Stimulated activated CD8-positive, alpha-beta memory T cell treated with anti-CD3 and anti-CD28 coated beads, Interleukin-7, amount 100 ng/mL, for 48 hours (primary cell): ENCODE results near the gene ICAM5.
"Not testable (repeated sequence)": the region's sequence is repeated elsewhere in the genome, so short reads cannot be mapped to it uniquely, and the experiment has no call there.

Experiments
- DNase-seq, 2 donors: peaks; one replicate each; pipeline ENCODE4 v3.0.0-alpha.2; 2020; ENCODE audit warnings: low read depth in 1 of 2; ENCODE audit errors: extremely low read depth in 1 of 2

ICAM5 gene

GRCh38 chr19:10270180-10270615 is 19.6 kb upstream of the ICAM5 start:
- peak; percentile 75 to 88 for DNase-seq

DNA sequence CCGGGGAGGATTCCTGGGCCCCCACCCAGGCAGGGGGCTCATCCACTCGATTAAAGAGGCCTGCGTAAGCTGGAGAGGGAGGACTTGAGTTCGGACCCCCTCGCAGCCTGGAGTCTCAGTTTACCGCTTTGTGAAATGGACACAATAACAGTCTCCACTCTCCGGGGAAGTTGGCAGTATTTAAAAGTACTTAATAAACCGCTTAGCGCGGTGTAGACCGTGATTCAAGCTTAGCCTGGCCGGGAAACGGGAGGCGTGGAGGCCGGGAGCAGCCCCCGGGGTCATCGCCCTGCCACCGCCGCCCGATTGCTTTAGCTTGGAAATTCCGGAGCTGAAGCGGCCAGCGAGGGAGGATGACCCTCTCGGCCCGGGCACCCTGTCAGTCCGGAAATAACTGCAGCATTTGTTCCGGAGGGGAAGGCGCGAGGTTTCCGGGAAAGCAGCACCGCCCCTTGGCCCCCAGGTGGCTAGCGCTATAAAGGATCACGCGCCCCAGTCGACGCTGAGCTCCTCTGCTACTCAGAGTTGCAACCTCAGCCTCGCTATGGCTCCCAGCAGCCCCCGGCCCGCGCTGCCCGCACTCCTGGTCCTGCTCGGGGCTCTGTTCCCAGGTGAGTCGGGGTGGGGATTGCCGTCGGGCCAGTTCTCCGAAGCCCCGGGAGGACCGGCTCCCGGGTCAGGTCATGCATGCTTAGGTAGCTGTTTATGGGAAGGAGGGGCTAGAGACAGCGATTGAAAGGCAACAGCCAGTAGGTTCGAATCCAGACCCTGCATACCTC is 18.9 kb upstream of the ICAM5 start, which contains the start of gene ICAM1:
ICAM1 (plus strand) TSS at position 505 of the 779 bp plus-strand sequence; CDS start at position 545, 40 bp downstream.
- DNase-seq = peak in 1 of 2 donors; percentile 81

- no peak for DNase-seq
Measured at GRCh38 chr19:10271543-10272086, 18.1 kb upstream of the ICAM5 start.

- no peak for DNase-seq
Measured at GRCh38 chr19:10274589-10274988, 15.2 kb upstream of the ICAM5 start.

GRCh38 chr19:10277795-10278589 is 11.8 kb upstream of the ICAM5 start:
- no peak for DNase-seq

DNA sequence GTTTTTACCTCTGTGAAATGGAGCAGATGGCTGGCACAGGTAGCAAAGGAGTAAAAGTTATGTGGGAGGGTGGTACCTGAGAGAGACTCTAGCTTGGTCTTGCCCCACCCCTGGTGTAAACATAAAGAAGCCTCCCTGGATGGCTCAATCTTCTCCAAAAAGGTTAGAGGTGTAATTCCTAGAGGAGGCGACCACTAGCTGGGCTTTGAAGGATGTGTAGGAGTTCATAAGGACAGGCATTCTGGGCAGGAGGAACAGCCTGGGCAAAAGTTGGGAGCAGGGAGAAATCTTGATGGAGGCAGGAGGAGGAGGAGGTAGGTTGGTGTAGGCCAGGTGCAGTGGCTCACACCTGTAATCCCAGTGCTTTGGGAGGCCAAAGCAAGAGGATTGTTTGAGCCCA is 10.8 kb upstream of the ICAM5 start:
- DNase-seq = no peak

- DNase-seq = no peak
Measured at GRCh38 chr19:10279737-10280442, 9.9 kb upstream of the ICAM5 start.

- not testable (repeated sequence) for DNase-seq
Measured at GRCh38 chr19:10282043-10282442, 7.7 kb upstream of the ICAM5 start.

DNA sequence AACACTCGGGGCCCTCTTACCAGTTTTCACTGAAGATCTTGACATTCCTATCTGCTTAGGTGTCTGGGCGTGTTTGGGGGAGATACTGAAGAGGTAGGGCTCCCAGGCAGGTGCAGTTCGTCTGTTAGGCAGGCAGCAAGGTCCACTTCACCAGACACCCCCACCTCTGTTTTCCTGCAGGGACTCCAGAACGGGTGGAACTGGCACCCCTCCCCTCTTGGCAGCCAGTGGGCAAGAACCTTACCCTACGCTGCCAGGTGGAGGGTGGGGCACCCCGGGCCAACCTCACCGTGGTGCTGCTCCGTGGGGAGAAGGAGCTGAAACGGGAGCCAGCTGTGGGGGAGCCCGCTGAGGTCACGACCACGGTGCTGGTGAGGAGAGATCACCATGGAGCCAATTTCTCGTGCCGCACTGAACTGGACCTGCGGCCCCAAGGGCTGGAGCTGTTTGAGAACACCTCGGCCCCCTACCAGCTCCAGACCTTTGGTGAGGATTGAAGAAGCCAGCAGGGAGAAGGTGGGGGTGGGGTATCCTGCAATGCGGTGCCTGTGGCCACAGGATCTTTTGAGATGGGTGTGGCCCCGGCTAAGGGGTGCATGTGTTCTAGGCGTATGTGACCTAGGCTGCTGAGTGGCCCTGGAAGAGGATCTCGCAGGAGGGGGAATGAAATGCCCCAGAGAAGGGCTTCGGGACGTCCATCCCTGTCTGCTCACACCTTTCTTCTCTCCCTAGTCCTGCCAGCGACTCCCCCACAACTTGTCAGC is 6.3 kb upstream of the ICAM5 start:
- DNase-seq = no peak

DNA sequence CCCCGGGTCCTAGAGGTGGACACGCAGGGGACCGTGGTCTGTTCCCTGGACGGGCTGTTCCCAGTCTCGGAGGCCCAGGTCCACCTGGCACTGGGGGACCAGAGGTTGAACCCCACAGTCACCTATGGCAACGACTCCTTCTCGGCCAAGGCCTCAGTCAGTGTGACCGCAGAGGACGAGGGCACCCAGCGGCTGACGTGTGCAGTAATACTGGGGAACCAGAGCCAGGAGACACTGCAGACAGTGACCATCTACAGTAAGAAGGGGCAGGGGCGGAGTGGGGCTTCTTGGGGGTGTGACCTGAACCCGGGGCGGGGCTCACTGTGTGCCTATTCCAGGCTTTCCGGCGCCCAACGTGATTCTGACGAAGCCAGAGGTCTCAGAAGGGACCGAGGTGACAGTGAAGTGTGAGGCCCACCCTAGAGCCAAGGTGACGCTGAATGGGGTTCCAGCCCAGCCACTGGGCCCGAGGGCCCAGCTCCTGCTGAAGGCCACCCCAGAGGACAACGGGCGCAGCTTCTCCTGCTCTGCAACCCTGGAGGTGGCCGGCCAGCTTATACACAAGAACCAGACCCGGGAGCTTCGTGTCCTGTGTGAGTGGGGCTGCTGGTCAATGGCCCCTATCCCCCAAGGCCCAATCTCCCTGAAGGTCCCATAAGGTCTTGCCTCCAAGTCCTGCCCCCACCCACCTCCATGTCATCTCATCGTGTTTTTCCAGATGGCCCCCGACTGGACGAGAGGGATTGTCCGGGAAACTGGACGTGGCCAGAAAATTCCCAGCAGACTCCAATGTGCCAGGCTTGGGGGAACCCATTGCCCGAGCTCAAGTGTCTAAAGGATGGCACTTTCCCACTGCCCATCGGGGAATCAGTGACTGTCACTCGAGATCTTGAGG is 5.4 kb upstream of the ICAM5 start:
- no peak for DNase-seq

- no peak for DNase-seq
Measured at GRCh38 chr19:10284960-10285278, 4.8 kb upstream of the ICAM5 start.

GRCh38 chr19:10285393-10285792 is 4.4 kb upstream of the ICAM5 start:
- DNase-seq = no peak

DNA sequence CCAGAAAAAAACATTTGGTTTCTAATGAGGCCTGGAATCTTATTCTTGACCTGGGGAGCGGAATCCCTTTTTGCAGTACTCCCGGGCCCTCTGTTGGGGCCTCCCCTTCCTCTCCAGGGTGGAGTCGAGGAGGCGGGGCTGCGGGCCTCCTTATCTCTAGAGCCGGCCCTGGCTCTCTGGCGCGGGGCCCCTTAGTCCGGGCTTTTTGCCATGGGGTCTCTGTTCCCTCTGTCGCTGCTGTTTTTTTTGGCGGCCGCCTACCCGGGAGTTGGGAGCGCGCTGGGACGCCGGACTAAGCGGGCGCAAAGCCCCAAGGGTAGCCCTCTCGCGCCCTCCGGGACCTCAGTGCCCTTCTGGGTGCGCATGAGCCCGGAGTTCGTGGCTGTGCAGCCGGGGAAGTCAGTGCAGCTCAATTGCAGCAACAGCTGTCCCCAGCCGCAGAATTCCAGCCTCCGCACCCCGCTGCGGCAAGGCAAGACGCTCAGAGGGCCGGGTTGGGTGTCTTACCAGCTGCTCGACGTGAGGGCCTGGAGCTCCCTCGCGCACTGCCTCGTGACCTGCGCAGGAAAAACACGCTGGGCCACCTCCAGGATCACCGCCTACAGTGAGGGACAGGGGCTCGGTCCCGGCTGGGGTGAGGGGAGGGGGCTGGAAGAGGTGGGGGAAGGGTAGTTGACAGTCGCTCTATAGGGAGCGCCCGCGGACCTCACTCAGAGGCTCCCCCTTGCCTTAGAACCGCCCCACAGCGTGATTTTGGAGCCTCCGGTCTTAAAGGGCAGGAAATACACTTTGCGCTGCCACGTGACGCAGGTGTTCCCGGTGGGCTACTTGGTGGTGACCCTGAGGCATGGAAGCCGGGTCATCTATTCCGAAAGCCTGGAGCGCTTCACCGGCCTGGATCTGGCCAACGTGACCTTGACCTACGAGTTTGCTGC is 2.7 kb upstream of the ICAM5 start, which contains the start of gene ICAM4:
ICAM4 (plus strand) TSS at position 153 of the 935 bp plus-strand sequence; CDS start at position 211, 58 bp downstream.
- no peak for DNase-seq

DNA sequence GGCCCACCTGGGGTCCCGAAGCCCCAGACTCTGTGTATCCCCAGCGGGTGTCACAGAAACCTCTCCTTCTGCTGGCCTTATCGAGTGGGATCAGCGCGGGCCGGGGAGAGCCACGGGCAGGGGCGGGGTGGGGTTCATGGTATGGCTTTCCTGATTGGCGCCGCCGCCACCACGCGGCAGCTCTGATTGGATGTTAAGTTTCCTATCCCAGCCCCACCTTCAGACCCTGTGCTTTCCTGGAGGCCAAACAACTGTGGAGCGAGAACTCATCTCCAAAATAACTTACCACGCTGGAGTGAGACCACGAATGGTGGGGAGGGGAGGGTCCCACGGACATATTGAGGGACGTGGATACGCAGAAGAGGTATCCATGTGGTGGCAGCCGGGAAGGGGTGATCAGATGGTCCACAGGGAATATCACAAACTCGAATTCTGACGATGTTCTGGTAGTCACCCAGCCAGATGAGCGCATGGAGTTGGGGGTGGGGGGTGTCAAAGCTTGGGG is 1.0 kb upstream of the ICAM5 start:
- DNase-seq = peak in 1 of 2 donors; percentile 47

DNA sequence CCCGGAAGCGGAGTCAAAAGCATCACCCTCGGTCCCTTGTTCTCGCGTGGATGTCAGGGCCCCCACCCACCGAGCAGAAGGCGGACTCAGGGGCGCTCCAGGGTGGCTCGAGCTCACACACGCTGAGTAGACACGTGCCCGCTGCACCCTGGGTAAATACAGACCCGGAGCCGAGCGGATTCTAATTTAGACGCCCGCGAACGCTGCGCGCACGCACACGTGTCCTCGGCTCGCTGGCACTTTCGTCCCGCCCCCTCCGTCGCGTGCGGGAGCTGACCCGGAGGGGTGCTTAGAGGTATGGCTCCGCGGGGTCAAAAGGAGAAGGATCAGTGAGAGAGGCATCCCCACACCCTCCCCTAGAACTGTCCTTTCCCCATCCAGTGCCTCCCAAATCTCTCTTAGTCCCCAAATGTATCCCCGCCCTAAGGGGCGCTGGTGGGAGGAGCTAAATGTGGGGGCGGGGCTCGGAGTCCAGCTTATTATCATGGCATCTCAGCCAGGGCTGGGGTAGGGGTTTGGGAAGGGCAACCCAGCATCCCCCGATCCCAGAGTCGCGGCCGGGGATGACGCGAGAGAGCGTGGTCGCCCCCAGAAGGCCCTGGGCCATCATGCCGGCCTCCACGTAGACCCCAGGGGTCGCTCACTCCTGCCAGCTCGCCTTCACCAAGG is 451 bp upstream of the ICAM5 start:
- peak in 1 of 2 donors; percentile 59 for DNase-seq

DNA sequence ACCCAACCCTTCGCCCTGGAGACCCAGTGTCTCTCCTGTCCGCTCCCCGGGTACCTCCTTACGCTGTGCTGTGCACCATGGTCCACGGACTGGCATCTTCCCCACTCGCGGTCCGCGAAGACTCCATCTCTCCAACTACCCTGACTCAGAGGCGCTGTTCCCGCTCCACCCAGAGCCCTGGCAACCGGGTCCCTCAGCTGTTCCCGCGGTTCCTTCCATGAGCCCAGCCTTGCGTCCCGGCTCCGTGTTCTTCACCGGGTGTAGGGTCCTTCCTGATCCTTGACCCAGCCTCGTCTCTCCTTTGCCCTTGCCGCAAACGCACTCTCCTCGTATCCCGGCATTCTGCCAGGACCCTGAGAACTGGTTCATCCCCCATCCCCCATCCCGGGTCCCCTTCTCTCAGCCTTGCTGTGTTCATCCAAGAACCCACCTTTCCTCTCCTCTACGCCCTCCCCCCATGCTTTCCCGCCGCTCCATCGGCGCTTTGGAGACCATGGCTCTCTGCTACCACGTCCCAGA is 664 bp downstream of the ICAM5 start:
- no peak for DNase-seq

GRCh38 chr19:10290876-10291553 is 1.3 kb downstream of the ICAM5 start:
- DNase-seq = peak in 1 of 2 donors; percentile 51
